ENCODE data around the gene ACP3. TPM values are rescaled to one million over a fixed set of nuclear protein-coding genes. Genes with fewer than 3 reads are reported as not detected.

Gene ACP3
- total and polyA plus RNA-seq, 2 of the 4 experiments (the other 2 are of a cell fraction): 0.36 to 0.54 TPM

DNA sequence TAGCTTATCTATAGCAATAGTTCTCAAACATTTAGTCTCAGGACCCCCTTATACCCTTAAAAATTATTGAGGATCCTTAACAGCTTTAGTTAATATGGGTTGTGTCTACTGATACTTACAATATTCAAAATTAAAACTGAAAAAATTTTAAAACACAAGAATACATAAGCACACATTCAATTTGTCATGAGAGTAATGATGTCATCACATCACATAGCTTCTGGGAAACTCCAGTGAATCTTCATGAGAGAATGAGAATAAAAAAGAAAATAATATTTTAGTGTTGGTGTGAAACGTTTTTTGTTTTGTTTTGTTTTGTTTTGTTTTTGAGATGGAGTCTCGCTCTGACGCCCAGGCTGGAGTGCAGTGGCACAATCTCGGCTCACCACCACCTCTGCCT is 25.2 kb upstream of the ACP3 start:
- Histone ChIP-seq H3K79me1 (ENCODE audit: low read depth in 1 of 2, low read length in 2 of 2) (no peaks in the 10 kb centered on the region), H2BK20ac (ENCODE audit: low read depth, low read length) (no peak overlapping the region), H3K4me2 (ENCODE audit: low read depth, low read length) (no peak overlapping the region), H2AFZ (replicated peaks; ENCODE audit: low read length, poor library complexity) (no peak overlapping the region), H4K5ac (ENCODE audit: low read depth, low read length) (no peak overlapping the region), H3K27ac (ENCODE audit: insufficient read depth, low read length) (no peak overlapping the region), H3K4me1 (ENCODE audit: control insufficient read depth, insufficient read depth, low read length) (peaks cover 4% of the 10 kb centered on the region), H3K14ac (replicated peaks; ENCODE audit: low read depth, low read length) (no peak overlapping the region), H3K56ac (ENCODE audit: extremely low read depth, insufficient read depth, low read length) (no peak overlapping the region), H3K27me3 (ENCODE audit: control insufficient read depth, insufficient read depth, low read length) (no peaks in the 10 kb centered on the region), H3K23ac (ENCODE audit: low read depth, low read length) (no peak overlapping the region), H3K18ac (ENCODE audit: low read depth, low read length) (no peak overlapping the region), H3K9me3 (ENCODE audit: control insufficient read depth, insufficient read depth, low read length) (peaks cover 4% of the 10 kb centered on the region; the same call in 1 of the 2 replicates), H3K4ac (ENCODE audit: low read depth, low read length) (no peak overlapping the region), H4K91ac (ENCODE audit: insufficient read depth, low read depth, low read length) (no peak overlapping the region), H4K20me1 (ENCODE audit: insufficient read depth, low read length) (no peaks in the 10 kb centered on the region), H3K9me1 (ENCODE audit: insufficient read depth, low read length) (no peaks in the 10 kb centered on the region), H3K36me3 (ENCODE audit: control insufficient read depth, insufficient read depth, low read length) (no peaks in the 10 kb centered on the region), H4K8ac (ENCODE audit: low read depth in 2 of 2, low read length in 2 of 2) (no peak overlapping the region), H2AK5ac (ENCODE audit: low read depth, low read length) (no peak overlapping the region), H3K4me3 (ENCODE audit: insufficient read depth, low read depth, low read length) (no peak overlapping the region), H2BK120ac (ENCODE audit: low read depth, low read length) (no peak overlapping the region), H2BK5ac (ENCODE audit: low read depth, low read length, poor library complexity, severe bottlenecking) (no peak overlapping the region), H2AK9ac (replicated peaks; ENCODE audit: low read depth, low read length, poor library complexity) (no peak overlapping the region), H3K9ac (ENCODE audit: low read depth, low read length) (no peak overlapping the region), H2BK15ac (ENCODE audit: low read depth, low read length) (no peak overlapping the region)
- intact Hi-C loops (cut with micrococcal nuclease) (no loop called here), dilution Hi-C loops (cut with HindIII; ENCODE audit: low sequenced_read_pairs, unreplicated experiment) (no loop called here), in situ Hi-C loops (cut with MboI; ENCODE audit: low sequenced_read_pairs) (no loop called here)
- POLR2A ChIA-PET (ENCODE audit: unreplicated experiment): interaction anchor here (0.6 kb wide), 1 partner anchor 31 kb away, joined by 4 read pairs; no protein-coding TSS in a partner anchor
- no TSS peak for BruUV-seq (replicated peaks)
- WGBS, 2 experiments (ENCODE audit: extremely low coverage in 2 of 2, insufficient read length in 1 of 2): 40 to 100% methylated on average over 1 to 2 of the region's 4 CpGs
- CTCF ChIA-PET: no interaction called here
- no peak for DNase-seq
- ATAC-seq (ENCODE audit: low read depth): no peak
- TF ChIP-seq, protein P1, sequence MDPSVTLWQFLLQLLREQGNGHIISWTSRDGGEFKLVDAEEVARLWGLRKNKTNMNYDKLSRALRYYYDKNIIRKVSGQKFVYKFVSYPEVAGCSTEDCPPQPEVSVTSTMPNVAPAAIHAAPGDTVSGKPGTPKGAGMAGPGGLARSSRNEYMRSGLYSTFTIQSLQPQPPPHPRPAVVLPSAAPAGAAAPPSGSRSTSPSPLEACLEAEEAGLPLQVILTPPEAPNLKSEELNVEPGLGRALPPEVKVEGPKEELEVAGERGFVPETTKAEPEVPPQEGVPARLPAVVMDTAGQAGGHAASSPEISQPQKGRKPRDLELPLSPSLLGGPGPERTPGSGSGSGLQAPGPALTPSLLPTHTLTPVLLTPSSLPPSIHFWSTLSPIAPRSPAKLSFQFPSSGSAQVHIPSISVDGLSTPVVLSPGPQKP (IDR thresholded peaks at IDR 0.05; ENCODE audit: borderline replicate concordance, low read depth, low read length): no peak
- TF ChIP-seq RCOR1 (IDR thresholded peaks at IDR 0.05; ENCODE audit: insufficient replicate concordance, low read length) (no peak), RAD21 (IDR thresholded peaks at IDR 0.05; ENCODE audit: low read length) (no peak), CEBPB (IDR thresholded peaks at IDR 0.05; ENCODE audit: low read depth, low read length) (no peak), MAZ (IDR thresholded peaks at IDR 0.05; ENCODE audit: borderline replicate concordance, low read depth, low read length) (no peak), POLR2A (IDR thresholded peaks at IDR 0.05; ENCODE audit: low read depth, low read length) (no peak), SMC3 (IDR thresholded peaks at IDR 0.05; ENCODE audit: low read depth, low read length) (no peak), CHD1 (IDR thresholded peaks at IDR 0.05; ENCODE audit: low read depth, low read length) (no peak), BHLHE40 (IDR thresholded peaks at IDR 0.05; ENCODE audit: low read depth, low read length) (no peak), MAFK (IDR thresholded peaks at IDR 0.05; ENCODE audit: low read depth, low read length) (no peak)
- TF ChIP-seq, protein P2, sequence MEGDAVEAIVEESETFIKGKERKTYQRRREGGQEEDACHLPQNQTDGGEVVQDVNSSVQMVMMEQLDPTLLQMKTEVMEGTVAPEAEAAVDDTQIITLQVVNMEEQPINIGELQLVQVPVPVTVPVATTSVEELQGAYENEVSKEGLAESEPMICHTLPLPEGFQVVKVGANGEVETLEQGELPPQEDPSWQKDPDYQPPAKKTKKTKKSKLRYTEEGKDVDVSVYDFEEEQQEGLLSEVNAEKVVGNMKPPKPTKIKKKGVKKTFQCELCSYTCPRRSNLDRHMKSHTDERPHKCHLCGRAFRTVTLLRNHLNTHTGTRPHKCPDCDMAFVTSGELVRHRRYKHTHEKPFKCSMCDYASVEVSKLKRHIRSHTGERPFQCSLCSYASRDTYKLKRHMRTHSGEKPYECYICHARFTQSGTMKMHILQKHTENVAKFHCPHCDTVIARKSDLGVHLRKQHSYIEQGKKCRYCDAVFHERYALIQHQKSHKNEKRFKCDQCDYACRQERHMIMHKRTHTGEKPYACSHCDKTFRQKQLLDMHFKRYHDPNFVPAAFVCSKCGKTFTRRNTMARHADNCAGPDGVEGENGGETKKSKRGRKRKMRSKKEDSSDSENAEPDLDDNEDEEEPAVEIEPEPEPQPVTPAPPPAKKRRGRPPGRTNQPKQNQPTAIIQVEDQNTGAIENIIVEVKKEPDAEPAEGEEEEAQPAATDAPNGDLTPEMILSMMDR (conservative IDR thresholded peaks at IDR 0.05; ENCODE audit: low read depth, low read length): no peak
